CD14-positive monocyte (primary cell): Measurements from ENCODE around the gene RBPJL. TPM values are rescaled to one million over a fixed set of nuclear protein-coding genes. Genes with fewer than 3 reads are reported as not detected.

ENCODE experiments used
- DNase-seq, 3 donors: peaks; one replicate each; pipeline ENCODE4 v3.0.0-alpha.2; 2011 to 2022
- H2AFZ ChIP-seq: 2 replicates; pipeline ENCODE4 v1.6.0; 2012; ENCODE audit warnings: mild to moderate bottlenecking, low read depth, low read length, inconsistent platforms; ENCODE audit not compliant: insufficient read depth, poor library complexity, severe bottlenecking
- H3K27ac ChIP-seq, 2 donors: 1 replicate in 1 of 2; 2 replicates in 1 of 2; pipeline ENCODE4 v1.5.1; 2012 to 2013; ENCODE audit warnings: low read length in 2 of 2, control low read depth in 1 of 2, inconsistent platforms in 1 of 2, low read depth in 1 of 2, mild to moderate bottlenecking in 1 of 2
- H3K27me3 ChIP-seq, 2 donors: one replicate each; pipeline versions ENCODE4 v1.6.0 to v1.6.1; 2011 to 2013; ENCODE audit warnings: low read length in 2 of 2; ENCODE audit not compliant: control insufficient read depth in 2 of 2, insufficient read depth in 2 of 2
- H3K36me3 ChIP-seq, 2 donors: replicated peaks in 1 of 2; 1 replicate in 1 of 2; 2 replicates in 1 of 2; pipeline versions ENCODE4 v1.5.1 to v1.6.1; 2012 to 2013; ENCODE audit warnings: low read length in 2 of 2, control low read depth in 1 of 2, inconsistent platforms in 1 of 2, mild to moderate bottlenecking in 1 of 2; ENCODE audit not compliant: insufficient read depth in 2 of 2, control insufficient read depth in 1 of 2
- H3K4me1 ChIP-seq, 2 donors: 1 replicate in 1 of 2; 2 replicates in 1 of 2; pipeline versions ENCODE4 v1.5.1 to v1.6.1; 2012 to 2013; ENCODE audit warnings: low read length in 2 of 2, control low read depth in 1 of 2, inconsistent platforms in 1 of 2, mild to moderate bottlenecking in 1 of 2, moderate library complexity in 1 of 2; ENCODE audit not compliant: insufficient read depth in 2 of 2, control insufficient read depth in 1 of 2
- H3K4me2 ChIP-seq: replicated peaks from 2 replicates; pipeline ENCODE3; 2012; ENCODE audit warnings: low read length, moderate library complexity, mild to moderate bottlenecking; ENCODE audit not compliant: poor library complexity, severe bottlenecking; ENCODE audit errors: extremely low read depth
- H3K4me3 ChIP-seq, 3 experiments: fragments of 200-600 bp in 1 of 3; sonication (generic) in 1 of 3; replicated peaks in 1 of 3; 1 replicate in 2 of 3; 2 replicates in 1 of 3; pipeline ENCODE4 v1.5.1; 2011 to 2013; ENCODE audit warnings: low read length in 3 of 3, mild to moderate bottlenecking in 3 of 3, control low read depth in 2 of 3, low read depth in 2 of 3, inconsistent platforms in 1 of 3, moderate library complexity in 1 of 3
- H3K79me2 ChIP-seq: 2 replicates; pipeline ENCODE4 v1.6.0; 2012; ENCODE audit warnings: mild to moderate bottlenecking, control low read depth, inconsistent platforms, low read length, moderate library complexity; ENCODE audit not compliant: insufficient read depth
- H3K9ac ChIP-seq: 2 replicates; pipeline ENCODE4 v1.6.0; 2017; ENCODE audit warnings: low read length, mild to moderate bottlenecking; ENCODE audit not compliant: insufficient read depth, poor library complexity, severe bottlenecking
- H3K9me3 ChIP-seq, 2 donors: replicated peaks in 1 of 2; 1 replicate in 1 of 2; 2 replicates in 1 of 2; pipeline versions ENCODE4 v1.5.1 to v1.6.1; 2012 to 2013; ENCODE audit warnings: low read length in 2 of 2, control low read depth in 1 of 2; ENCODE audit not compliant: control insufficient read depth in 1 of 2, insufficient read depth in 1 of 2
- H4K20me1 ChIP-seq: 2 replicates; pipeline ENCODE4 v1.6.0; 2012; ENCODE audit warnings: mild to moderate bottlenecking, low read length, control low read depth, moderate library complexity; ENCODE audit not compliant: insufficient read depth
- H3K27ac Mint-ChIP-seq, 7 donors: one replicate each; pipeline ENCODE4 v1.8.0; 2020; ENCODE audit warnings: mild to moderate bottlenecking in 7 of 7, mixed read lengths in 7 of 7, moderate library complexity in 6 of 7, inconsistent platforms in 2 of 7
- H3K27me3 Mint-ChIP-seq, 3 donors: one replicate each; pipeline ENCODE4 v1.8.0; 2021 to 2022; ENCODE audit warnings: low read depth in 3 of 3, mild to moderate bottlenecking in 3 of 3, mixed read lengths in 3 of 3, moderate library complexity in 3 of 3, inconsistent platforms in 1 of 3
- H3K36me3 Mint-ChIP-seq, 2 donors: one replicate each; pipeline ENCODE4 v1.8.0; 2020; ENCODE audit warnings: mixed read lengths in 2 of 2, inconsistent platforms in 1 of 2, mild to moderate bottlenecking in 1 of 2
- H3K4me1 Mint-ChIP-seq: one replicate; pipeline ENCODE4 v1.8.0; 2020; ENCODE audit warnings: mild to moderate bottlenecking, mixed read lengths
- H3K4me3 Mint-ChIP-seq, 2 donors: one replicate each; pipeline ENCODE4 v1.8.0; 2020; ENCODE audit warnings: mild to moderate bottlenecking in 2 of 2, mixed read lengths in 2 of 2, moderate library complexity in 1 of 2
- H3K9me3 Mint-ChIP-seq, 7 donors: one replicate each; pipeline ENCODE4 v1.8.0; 2020 to 2022; ENCODE audit warnings: mixed read lengths in 7 of 7, mild to moderate bottlenecking in 6 of 7, moderate library complexity in 6 of 7, inconsistent platforms in 2 of 7
- CTCF ChIP-seq: fragments of 200-600 bp; IDR thresholded peaks from one replicate; pipeline ENCODE4 v1.8.0; 2022; ENCODE audit warnings: antibody characterized with exemption, mild to moderate bottlenecking
- whole genome bisulfite sequencing: methylation state at CpG from one replicate; pipeline ENCODE4 v1.1.5; 2013; ENCODE audit warnings: missing lambda C conversion rate; ENCODE audit not compliant: insufficient coverage; 5-methylcytosine and 5-hydroxymethylcytosine counted together
- intact Hi-C, 2 donors: fragments of 100-400 bp; cut with micrococcal nuclease; formaldehyde crosslinking; loops; one replicate each; pipeline versions ENCODE4 v1.15.0 to v1.15.1; 2023
- polyA plus RNA-seq, 3 donors: library from polyadenylated mRNA; depleted of rRNA in 1 of 3; unstranded in 2 of 3; stranded (reverse) in 1 of 3; fragments of 300-500 nt in 2 of 3; fragments of >200 nt in 1 of 3; fragmentation: Illumina TruSeq in 2 of 3; gene quantifications; 1 replicate in 2 of 3; 2 replicates in 1 of 3; pipeline ENCODE4 v1.2.3, GENCODE V29; 2012 to 2021

RBPJL gene
- polyA plus RNA-seq, 3 donors: not detected

GRCh38 chr20:45258664-45259063 is 48.0 kb upstream of the RBPJL start:
- intact Hi-C loops: no loop called here
- Histone ChIP-seq H3K4me1 (peaks cover 24 to 29% of the 10 kb centered on the region in 2 donors), H3K4me3 (no peak overlapping the region), H3K36me3 (no peaks in the 10 kb centered on the region), H3K27me3 (no peaks in the 10 kb centered on the region), H3K27ac (no peak overlapping the region), H3K4me2 (no peak overlapping the region), H3K9me3 (no peaks in the 10 kb centered on the region), H4K20me1 (no peaks in the 10 kb centered on the region), H3K9ac (no peak overlapping the region), H2AFZ (no peak overlapping the region), H3K79me2 (no peaks in the 10 kb centered on the region)
- no peaks in the 10 kb centered on the region for H3K36me3 Mint-ChIP-seq
- H3K27ac Mint-ChIP-seq: no peak overlapping the region
- peaks cover 27% of the 10 kb centered on the region for H3K4me1 Mint-ChIP-seq
- no peak for TF ChIP-seq CTCF
- H3K27me3 Mint-ChIP-seq: peaks cover 0 to 9% (median 2%) of the 10 kb centered on the region in 3 donors
- WGBS: 71% methylated on average over 1 of the region's 2 CpGs
- no peak for DNase-seq
- H3K9me3 Mint-ChIP-seq: no peaks in the 10 kb centered on the region
- H3K4me3 Mint-ChIP-seq: no peak overlapping the region

GRCh38 chr20:45263556-45264266 is 42.9 kb upstream of the RBPJL start:
- Mint-ChIP-seq H3K36me3 (no peaks in the 10 kb centered on the region), H3K27me3 (peaks cover 1 to 8% (median 4%) of the 10 kb centered on the region in 3 donors), H3K9me3 (no peaks in the 10 kb centered on the region), H3K27ac (no peak overlapping the region), H3K4me3 (no peak overlapping the region), H3K4me1 (no peaks in the 10 kb centered on the region)
- Histone ChIP-seq H3K4me1 (no peaks in the 10 kb centered on the region), H3K27ac (no peak overlapping the region), H3K4me2 (no peak overlapping the region), H2AFZ (no peak overlapping the region), H4K20me1 (no peaks in the 10 kb centered on the region), H3K9ac (no peak overlapping the region), H3K27me3 (peaks cover 0 to 5% of the 10 kb centered on the region in 2 donors), H3K79me2 (no peaks in the 10 kb centered on the region), H3K4me3 (no peak overlapping the region), H3K36me3 (no peaks in the 10 kb centered on the region), H3K9me3 (no peaks in the 10 kb centered on the region)
- intact Hi-C loops: no loop called here
- 100% methylated on average over 1 of the region's 3 CpGs for WGBS
- TF ChIP-seq CTCF: no peak
- DNase-seq: no peak
